ENCODE results near the gene MAG. TPM values are rescaled to one million over a fixed set of nuclear protein-coding genes. Genes with fewer than 3 reads are reported as not detected.

The MAG gene
- total and polyA plus RNA-seq, 2 donors (not counting 1 experiment from before 2014, with no cell fraction given) = 0.50 TPM; not detected in 1

DNA sequence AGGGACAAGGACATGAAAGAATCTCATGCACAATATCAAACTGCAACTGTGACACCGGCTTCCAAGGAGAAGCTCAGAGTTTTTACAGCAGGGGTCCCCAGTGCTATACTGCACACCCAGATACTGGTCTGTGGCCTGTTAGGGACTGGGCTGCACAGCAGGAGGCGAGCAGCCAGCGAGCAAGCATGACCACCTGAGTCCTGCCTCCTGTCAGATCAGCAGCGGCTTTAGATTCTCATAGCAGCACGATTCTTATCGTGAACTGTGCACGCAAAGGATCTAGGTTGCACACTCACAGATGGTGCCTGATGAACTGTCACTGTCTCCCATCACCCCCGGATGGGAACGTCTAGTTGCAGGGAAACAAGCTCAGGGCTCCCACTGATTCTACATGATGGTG lies 23.9 kb downstream of the MAG start:
- Histone ChIP-seq H3K27me3 (ENCODE audit: control insufficient read depth, insufficient read depth, low read length) (no peaks in the 10 kb centered on the region), H3K4me3 (replicated peaks in 1 of 4; ENCODE audit: control extremely low read depth in 1 of 4, insufficient read depth in 1 of 4, low read depth in 3 of 4, low read length in 4 of 4) (no peak overlapping the region)

DNA sequence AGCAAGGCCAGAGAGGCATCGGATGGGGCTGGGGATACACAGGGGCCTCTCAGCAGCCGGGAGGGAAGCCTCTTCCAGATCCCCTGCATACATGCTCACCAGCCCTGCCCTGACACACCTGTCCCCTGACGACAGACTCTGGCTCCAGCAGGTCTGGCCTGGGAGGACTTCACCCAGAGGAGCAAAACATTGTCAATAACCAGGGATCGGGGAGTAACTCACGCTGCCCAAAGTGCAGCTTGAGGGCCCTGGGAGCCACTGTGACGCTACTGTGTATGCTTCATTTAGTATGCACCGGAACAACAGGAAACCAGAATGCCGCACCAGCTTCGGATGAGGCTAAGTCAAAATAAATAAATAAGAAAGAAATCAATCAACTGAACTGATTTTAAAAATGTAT lies 24.6 kb downstream of the MAG start:
- no peak for DNase-seq (ENCODE audit: low read depth in 2 of 2)
- no peak overlapping the region for H3K4me3 ChIP-seq (replicated peaks in 1 of 4; ENCODE audit: control extremely low read depth in 1 of 4, insufficient read depth in 1 of 4, low read depth in 3 of 4, low read length in 4 of 4)

More for the DNA sequence above, 23.9 kb downstream of the MAG start:
- H3K9me3 ChIP-seq (ENCODE audit: control insufficient read depth, insufficient read depth, low read depth, low read length) = no peaks in the 10 kb centered on the region
- no peaks in the 10 kb centered on the region for H3K79me2 ChIP-seq (ENCODE audit: control insufficient read depth, insufficient read depth, low read length)
- H3K4me2 ChIP-seq (ENCODE audit: extremely low read depth, insufficient read depth, low read length) = no peak overlapping the region
- H3K4me1 ChIP-seq (ENCODE audit: control insufficient read depth, extremely low read depth, insufficient read depth, low read length) = peaks cover 12% of the 10 kb centered on the region
- no peak overlapping the region for H3K27ac ChIP-seq (ENCODE audit: insufficient read depth, low read length)
- no peaks in the 10 kb centered on the region for H3K36me3 ChIP-seq (ENCODE audit: control insufficient read depth, insufficient read depth, low read length)
- no peak overlapping the region for H3K9ac ChIP-seq (ENCODE audit: insufficient read depth, low read length)
- TF ChIP-seq EZH2 (IDR thresholded peaks at IDR 0.05; ENCODE audit: low read length, missing control alignments) = no peak
- TF ChIP-seq, protein P1, sequence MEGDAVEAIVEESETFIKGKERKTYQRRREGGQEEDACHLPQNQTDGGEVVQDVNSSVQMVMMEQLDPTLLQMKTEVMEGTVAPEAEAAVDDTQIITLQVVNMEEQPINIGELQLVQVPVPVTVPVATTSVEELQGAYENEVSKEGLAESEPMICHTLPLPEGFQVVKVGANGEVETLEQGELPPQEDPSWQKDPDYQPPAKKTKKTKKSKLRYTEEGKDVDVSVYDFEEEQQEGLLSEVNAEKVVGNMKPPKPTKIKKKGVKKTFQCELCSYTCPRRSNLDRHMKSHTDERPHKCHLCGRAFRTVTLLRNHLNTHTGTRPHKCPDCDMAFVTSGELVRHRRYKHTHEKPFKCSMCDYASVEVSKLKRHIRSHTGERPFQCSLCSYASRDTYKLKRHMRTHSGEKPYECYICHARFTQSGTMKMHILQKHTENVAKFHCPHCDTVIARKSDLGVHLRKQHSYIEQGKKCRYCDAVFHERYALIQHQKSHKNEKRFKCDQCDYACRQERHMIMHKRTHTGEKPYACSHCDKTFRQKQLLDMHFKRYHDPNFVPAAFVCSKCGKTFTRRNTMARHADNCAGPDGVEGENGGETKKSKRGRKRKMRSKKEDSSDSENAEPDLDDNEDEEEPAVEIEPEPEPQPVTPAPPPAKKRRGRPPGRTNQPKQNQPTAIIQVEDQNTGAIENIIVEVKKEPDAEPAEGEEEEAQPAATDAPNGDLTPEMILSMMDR (conservative IDR thresholded peaks at IDR 0.05 in 1 of 2, IDR thresholded peaks at IDR 0.05 in 1 of 2; ENCODE audit: low read depth in 1 of 2, low read length in 2 of 2) = no peak
- H4K20me1 ChIP-seq (ENCODE audit: control insufficient read depth, extremely low read depth, insufficient read depth, low read length) = no peaks in the 10 kb centered on the region
- no peak overlapping the region for H2AFZ ChIP-seq (ENCODE audit: low read length)
- no peak for DNase-seq (ENCODE audit: low read depth in 2 of 2)

DNA sequence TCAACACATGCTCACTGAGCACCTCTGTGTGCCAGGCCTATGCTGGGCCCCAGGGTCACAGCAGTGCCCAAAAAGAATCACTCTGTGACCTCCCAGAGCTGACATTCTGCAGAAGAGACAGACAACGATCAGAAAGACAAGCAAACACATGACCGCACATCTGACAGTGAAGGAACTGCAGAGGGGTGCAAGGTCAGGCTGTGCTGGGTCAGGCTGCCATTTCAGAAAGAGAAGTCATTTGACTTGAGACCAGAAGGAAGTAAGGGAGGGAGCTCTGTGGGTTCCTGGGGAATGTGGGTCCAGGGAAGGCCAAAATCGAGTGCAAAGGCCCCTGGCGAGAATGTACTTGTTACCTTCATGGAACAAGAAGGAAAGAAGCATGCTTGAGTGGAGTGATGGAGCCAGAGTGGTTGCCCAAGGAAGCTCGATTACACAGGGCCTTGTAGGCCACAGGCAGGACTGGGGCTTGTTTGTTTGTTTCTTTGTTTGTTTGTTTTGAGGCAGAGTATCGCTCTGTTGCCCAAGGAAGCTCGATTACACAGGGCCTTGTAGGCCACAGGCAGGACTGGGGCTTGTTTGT lies 25.6 kb downstream of the MAG start:
- H2AFZ ChIP-seq (ENCODE audit: low read length) = no peak overlapping the region
- H3K27me3 ChIP-seq (ENCODE audit: control insufficient read depth, insufficient read depth, low read length) = no peaks in the 10 kb centered on the region
- H3K9me3 ChIP-seq (ENCODE audit: control insufficient read depth, insufficient read depth, low read depth, low read length) = no peaks in the 10 kb centered on the region
- peaks cover 12% of the 10 kb centered on the region for H3K4me1 ChIP-seq (ENCODE audit: control insufficient read depth, extremely low read depth, insufficient read depth, low read length)
- H3K36me3 ChIP-seq (ENCODE audit: control insufficient read depth, insufficient read depth, low read length) = no peaks in the 10 kb centered on the region
- H3K79me2 ChIP-seq (ENCODE audit: control insufficient read depth, insufficient read depth, low read length) = no peaks in the 10 kb centered on the region
- H3K4me3 ChIP-seq (replicated peaks in 1 of 4; ENCODE audit: control extremely low read depth in 1 of 4, insufficient read depth in 1 of 4, low read depth in 3 of 4, low read length in 4 of 4) = no peak overlapping the region
- no peak for DNase-seq (ENCODE audit: low read depth in 2 of 2)
- no peak overlapping the region for H3K27ac ChIP-seq (ENCODE audit: insufficient read depth, low read length)
- no peaks in the 10 kb centered on the region for H4K20me1 ChIP-seq (ENCODE audit: control insufficient read depth, extremely low read depth, insufficient read depth, low read length)
- H3K4me2 ChIP-seq (ENCODE audit: extremely low read depth, insufficient read depth, low read length) = no peak overlapping the region
- no peak overlapping the region for H3K9ac ChIP-seq (ENCODE audit: insufficient read depth, low read length)
- no peak for TF ChIP-seq EZH2 (IDR thresholded peaks at IDR 0.05; ENCODE audit: low read length, missing control alignments)
- TF ChIP-seq, protein P1 (conservative IDR thresholded peaks at IDR 0.05 in 1 of 2, IDR thresholded peaks at IDR 0.05 in 1 of 2; ENCODE audit: low read depth in 1 of 2, low read length in 2 of 2) = no peak

More for the DNA sequence above, 24.6 kb downstream of the MAG start:
- Histone ChIP-seq H3K27ac (ENCODE audit: insufficient read depth, low read length) (no peak overlapping the region), H2AFZ (ENCODE audit: low read length) (no peak overlapping the region), H3K4me2 (ENCODE audit: extremely low read depth, insufficient read depth, low read length) (no peak overlapping the region), H3K36me3 (ENCODE audit: control insufficient read depth, insufficient read depth, low read length) (no peaks in the 10 kb centered on the region), H3K79me2 (ENCODE audit: control insufficient read depth, insufficient read depth, low read length) (no peaks in the 10 kb centered on the region), H3K4me1 (ENCODE audit: control insufficient read depth, extremely low read depth, insufficient read depth, low read length) (peaks cover 12% of the 10 kb centered on the region), H3K27me3 (ENCODE audit: control insufficient read depth, insufficient read depth, low read length) (no peaks in the 10 kb centered on the region), H3K9me3 (ENCODE audit: control insufficient read depth, insufficient read depth, low read depth, low read length) (no peaks in the 10 kb centered on the region), H3K9ac (ENCODE audit: insufficient read depth, low read length) (no peak overlapping the region), H4K20me1 (ENCODE audit: control insufficient read depth, extremely low read depth, insufficient read depth, low read length) (no peaks in the 10 kb centered on the region)
- no peak for TF ChIP-seq EZH2 (IDR thresholded peaks at IDR 0.05; ENCODE audit: low read length, missing control alignments)
- TF ChIP-seq, protein P1 (conservative IDR thresholded peaks at IDR 0.05 in 1 of 2, IDR thresholded peaks at IDR 0.05 in 1 of 2; ENCODE audit: low read depth in 1 of 2, low read length in 2 of 2) = no peak

All from fibroblast of lung (primary cell).